Measurements from ENCODE around the gene SLC35F4. TPM values are rescaled to one million over a fixed set of nuclear protein-coding genes. Genes with fewer than 3 reads are reported as not detected.

The SLC35F4 gene
- total RNA-seq, 1 experiment from 2014 or later: not detected

DNA sequence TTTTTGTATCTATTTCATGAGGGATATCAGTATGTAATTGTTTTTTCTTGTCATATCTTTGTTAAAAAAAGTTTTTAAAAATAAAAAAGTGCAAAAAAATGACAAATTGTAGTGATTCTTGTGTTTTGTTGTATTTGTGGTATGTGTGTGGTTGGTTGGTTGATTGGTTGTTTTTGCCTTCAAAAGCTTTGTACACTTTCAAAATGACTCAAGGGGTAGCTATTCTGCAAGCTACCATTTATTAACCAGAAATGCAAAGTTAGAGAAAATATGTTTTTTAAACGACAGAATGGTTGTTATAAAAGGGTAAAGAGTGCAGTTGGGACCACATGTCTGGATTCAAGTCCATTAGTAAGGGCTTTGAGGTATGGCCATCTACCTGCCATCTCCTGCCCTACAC lies 119.3 kb downstream of the SLC35F4 start:
- Histone ChIP-seq H3K27ac (ENCODE audit: insufficient read length, low read depth, low read length) (no peak overlapping the region), H3K23me2 (ENCODE audit: insufficient read length, low read depth, low read length, poor library complexity, severe bottlenecking) (no peaks in the 10 kb centered on the region), H3K23ac (ENCODE audit: insufficient read length, low read depth, low read length) (no peak overlapping the region), H2BK15ac (ENCODE audit: low read depth, low read length) (no peak overlapping the region), H2AK5ac (ENCODE audit: insufficient read length, low read length) (no peak overlapping the region), H3K9me3 (ENCODE audit: control insufficient read depth, low read depth, low read length) (no peaks in the 10 kb centered on the region), H2BK120ac (ENCODE audit: low read depth, low read length, poor library complexity, severe bottlenecking) (no peak overlapping the region), H3K18ac (ENCODE audit: insufficient read length, low read depth, low read length) (no peak overlapping the region), H4K8ac (replicated peaks; ENCODE audit: insufficient read length, low read depth, low read length) (no peak overlapping the region), H3K14ac (ENCODE audit: insufficient read depth, low read length) (no peak overlapping the region), H3T11ph (ENCODE audit: low read length) (no peak overlapping the region), H2BK12ac (ENCODE audit: insufficient read length, low read depth, low read length) (no peak overlapping the region), H4K91ac (ENCODE audit: insufficient read length, low read depth, low read length) (no peak overlapping the region), H2BK5ac (ENCODE audit: insufficient read length, low read length) (no peak overlapping the region), H3K56ac (ENCODE audit: insufficient read length, low read depth, low read length) (no peak overlapping the region), H2AFZ (ENCODE audit: low read length) (no peak overlapping the region), H4K20me1 (ENCODE audit: control insufficient read depth, insufficient read depth, insufficient read length) (no peaks in the 10 kb centered on the region), H3K4me2 (ENCODE audit: insufficient read depth, insufficient read length, low read length) (no peak overlapping the region), H3K4ac (ENCODE audit: low read depth, low read length) (no peak overlapping the region), H3K27me3 (ENCODE audit: insufficient read depth, low read length) (no peaks in the 10 kb centered on the region), H4K5ac (ENCODE audit: insufficient read length, low read depth, low read length) (no peak overlapping the region), H3K79me2 (ENCODE audit: insufficient read depth, low read length) (no peaks in the 10 kb centered on the region), H3K4me1 (ENCODE audit: insufficient read depth, low read length) (no peaks in the 10 kb centered on the region), H2BK20ac (ENCODE audit: low read depth, low read length, poor library complexity, severe bottlenecking) (no peak overlapping the region), H3K9ac (ENCODE audit: extremely low read depth, insufficient read length, low read length) (no peak overlapping the region), H3K79me1 (ENCODE audit: insufficient read depth, low read depth, low read length, poor library complexity, severe bottlenecking) (no peaks in the 10 kb centered on the region)
- H3K36me3 Mint-ChIP-seq (ENCODE audit: insufficient read depth in 1 of 3, low read depth in 3 of 3): no peaks in the 10 kb centered on the region; a peak in 2 of 7 replicates
- H3K4me3 Mint-ChIP-seq: no peak overlapping the region
- WGBS (ENCODE audit: extremely low coverage, insufficient read length, low lambda C conversion rate): no CpG with 5 or more reads among the region's 1 CpG
- peaks cover 7% of the 10 kb centered on the region in 2 experiments; a peak in 2 of 5 replicates for H3K9me3 Mint-ChIP-seq
- TF ChIP-seq, protein P1, sequence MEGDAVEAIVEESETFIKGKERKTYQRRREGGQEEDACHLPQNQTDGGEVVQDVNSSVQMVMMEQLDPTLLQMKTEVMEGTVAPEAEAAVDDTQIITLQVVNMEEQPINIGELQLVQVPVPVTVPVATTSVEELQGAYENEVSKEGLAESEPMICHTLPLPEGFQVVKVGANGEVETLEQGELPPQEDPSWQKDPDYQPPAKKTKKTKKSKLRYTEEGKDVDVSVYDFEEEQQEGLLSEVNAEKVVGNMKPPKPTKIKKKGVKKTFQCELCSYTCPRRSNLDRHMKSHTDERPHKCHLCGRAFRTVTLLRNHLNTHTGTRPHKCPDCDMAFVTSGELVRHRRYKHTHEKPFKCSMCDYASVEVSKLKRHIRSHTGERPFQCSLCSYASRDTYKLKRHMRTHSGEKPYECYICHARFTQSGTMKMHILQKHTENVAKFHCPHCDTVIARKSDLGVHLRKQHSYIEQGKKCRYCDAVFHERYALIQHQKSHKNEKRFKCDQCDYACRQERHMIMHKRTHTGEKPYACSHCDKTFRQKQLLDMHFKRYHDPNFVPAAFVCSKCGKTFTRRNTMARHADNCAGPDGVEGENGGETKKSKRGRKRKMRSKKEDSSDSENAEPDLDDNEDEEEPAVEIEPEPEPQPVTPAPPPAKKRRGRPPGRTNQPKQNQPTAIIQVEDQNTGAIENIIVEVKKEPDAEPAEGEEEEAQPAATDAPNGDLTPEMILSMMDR (conservative IDR thresholded peaks at IDR 0.05): no peak
- H3K27ac Mint-ChIP-seq: no peak overlapping the region
- H3K27me3 Mint-ChIP-seq (ENCODE audit: low read depth): no peaks in the 10 kb centered on the region
- H3K4me1 Mint-ChIP-seq: no peaks in the 10 kb centered on the region
- DNase-seq: no peak
